RWPE2 (cell line): ENCODE results near the gene PHACTR1.
A peak's percentile ranks its signal among the peaks of the same experiment; 100 is the strongest.

Source experiments
- ATAC-seq: fragments of 200-7000 bp; cut with Tn5 transposase; 3 replicates; pipeline ENCODE4 v1.9.1; 2021; ENCODE audit warnings: low read depth
- DNase-seq: peaks from one replicate; pipeline ENCODE4 v3.0.0-alpha.2; 2020; ENCODE audit warnings: low spot score
- H3K27ac ChIP-seq: fragments of 450-650 bp; 2 replicates; pipeline ENCODE4 v1.5.1; 2017; ENCODE audit warnings: mild to moderate bottlenecking; ENCODE audit not compliant: poor library complexity, severe bottlenecking
- H3K27me3 ChIP-seq: fragments of 250-450 bp; sonication (Bioruptor Pico); 2 replicates; pipeline ENCODE4 v1.5.1; 2021; ENCODE audit warnings: mild to moderate bottlenecking, moderate library complexity; ENCODE audit not compliant: insufficient read depth, poor library complexity, severe bottlenecking
- H3K36me3 ChIP-seq: fragments of 250-450 bp; sonication (Bioruptor Pico); 2 replicates; pipeline ENCODE4 v1.5.1; 2020; ENCODE audit warnings: low read depth, mild to moderate bottlenecking, moderate library complexity
- H3K4me1 ChIP-seq: fragments of 250-450 bp; sonication (Bioruptor Pico); 2 replicates; pipeline ENCODE4 v1.5.1; 2021; ENCODE audit warnings: mild to moderate bottlenecking, moderate library complexity; ENCODE audit not compliant: insufficient read depth, poor library complexity, severe bottlenecking
- H3K4me3 ChIP-seq: fragments of 250-450 bp; sonication (Bioruptor Pico); 2 replicates; pipeline ENCODE4 v1.5.1; 2021; ENCODE audit warnings: mild to moderate bottlenecking, moderate library complexity; ENCODE audit not compliant: severe bottlenecking
- H3K9me3 ChIP-seq: fragments of 250-450 bp; sonication (Bioruptor Pico); 2 replicates; pipeline ENCODE4 v1.5.1; 2021; ENCODE audit warnings: mild to moderate bottlenecking, moderate library complexity; ENCODE audit not compliant: severe bottlenecking
- CTCF ChIP-seq: fragments of 450-650 bp; IDR thresholded peaks from one replicate; pipeline ENCODE4 v1.5.1; 2017; ENCODE audit warnings: mild to moderate bottlenecking, moderate library complexity; ENCODE audit not compliant: poor library complexity, severe bottlenecking

PHACTR1 gene

GRCh38 chr6:13261464-13261994, 545.0 kb downstream of the PHACTR1 start:
- Histone ChIP-seq H3K4me1 (no peaks in the 10 kb centered on the region), H3K9me3 (no peaks in the 10 kb centered on the region), H3K27me3 (no peaks in the 10 kb centered on the region), H3K36me3 (no peaks in the 10 kb centered on the region), H3K4me3 (no peak overlapping the region), H3K27ac (no peak overlapping the region)
- TF ChIP-seq CTCF: no peak
- DNase-seq (no peak), ATAC-seq (no peak)

GRCh38 chr6:13262302-13263230, 546.0 kb downstream of the PHACTR1 start:
- no peaks in the 10 kb centered on the region for H3K27me3 ChIP-seq
- no peaks in the 10 kb centered on the region for H3K9me3 ChIP-seq
- H3K4me3 ChIP-seq: no peak overlapping the region
- no peaks in the 10 kb centered on the region for H3K4me1 ChIP-seq
- no peaks in the 10 kb centered on the region for H3K36me3 ChIP-seq
- no peak for DNase-seq
- no peak for ATAC-seq
- H3K27ac ChIP-seq: no peak overlapping the region
- no peak for TF ChIP-seq CTCF

GRCh38 chr6:13263669-13264068, 547.1 kb downstream of the PHACTR1 start:
- no peaks in the 10 kb centered on the region for H3K9me3 ChIP-seq
- no peak overlapping the region for H3K4me3 ChIP-seq
- no peaks in the 10 kb centered on the region for H3K4me1 ChIP-seq
- H3K36me3 ChIP-seq: no peaks in the 10 kb centered on the region
- ATAC-seq: no peak
- TF ChIP-seq CTCF: no peak
- no peak overlapping the region for H3K27ac ChIP-seq
- DNase-seq: no peak
- no peaks in the 10 kb centered on the region for H3K27me3 ChIP-seq

GRCh38 chr6:13267142-13267651, 550.6 kb downstream of the PHACTR1 start:
- no peaks in the 10 kb centered on the region for H3K4me1 ChIP-seq
- TF ChIP-seq CTCF: no peak
- DNase-seq: no peak
- no peak overlapping the region for H3K4me3 ChIP-seq
- H3K9me3 ChIP-seq: no peaks in the 10 kb centered on the region
- no peak overlapping the region for H3K27ac ChIP-seq
- ATAC-seq: peak; percentile 40; the same call in 2 of the 3 replicates
- no peaks in the 10 kb centered on the region for H3K27me3 ChIP-seq
- H3K36me3 ChIP-seq: no peaks in the 10 kb centered on the region
